Spinal cord (tissue), 10 donors: Measurements from ENCODE around the gene KDM6A. TPM values are rescaled to one million over a fixed set of nuclear protein-coding genes. Genes with fewer than 3 reads are reported as not detected.
"Not testable (repeated sequence)": the region's sequence is repeated elsewhere in the genome, so short reads cannot be mapped to it uniquely, and the experiment has no call there.

Experiments used
- DNase-seq, 6 donors: peaks; one replicate each; pipeline versions ENCODE4 v3.0.0 to v3.0.0-alpha.2; 2013 to 2015; ENCODE audit warnings: low spot score in 6 of 6, low read depth in 4 of 6
- H3K27ac ChIP-seq: one replicate; pipeline ENCODE4 v1.5.1; 2013; ENCODE audit warnings: low read depth, low read length, control low read depth
- H3K27me3 ChIP-seq: one replicate; pipeline ENCODE4 v1.6.1; 2013; ENCODE audit warnings: low read length; ENCODE audit not compliant: control insufficient read depth, insufficient read depth
- H3K36me3 ChIP-seq: one replicate; pipeline ENCODE4 v1.6.1; 2013; ENCODE audit warnings: low read length; ENCODE audit not compliant: control insufficient read depth, insufficient read depth
- H3K4me1 ChIP-seq: one replicate; pipeline ENCODE4 v1.6.1; 2013; ENCODE audit warnings: low read length; ENCODE audit not compliant: control insufficient read depth, insufficient read depth
- H3K4me3 ChIP-seq: one replicate; pipeline ENCODE4 v1.5.1; 2013; ENCODE audit warnings: low read depth, low read length, control low read depth
- H3K9me3 ChIP-seq: one replicate; pipeline ENCODE4 v1.6.1; 2013; ENCODE audit warnings: low read length; ENCODE audit not compliant: control insufficient read depth, insufficient read depth
- WGBS: methylation state at CpG from one replicate; pipeline ENCODE4 v1.1.5; 2013; ENCODE audit warnings: missing lambda C conversion rate; ENCODE audit not compliant: insufficient coverage; 5-methylcytosine and 5-hydroxymethylcytosine counted together
- polyA plus RNA-seq, 2 donors: library from polyadenylated mRNA; unstranded; fragments of 120-200 nt; gene quantifications; one replicate each; pipeline ENCODE4 v1.2.1, GENCODE V29; 2013; ENCODE audit not compliant: insufficient read length in 2 of 2
- total RNA-seq, 2 donors: library from RNA; depleted of rRNA in 1 of 2; stranded (reverse); fragments of 120-200 nt in 1 of 2; fragments of >200 nt in 1 of 2; gene quantifications; one replicate each; pipeline versions ENCODE4 v1.2.3 to v1.2.4, GENCODE V29; 2013 to 2014
- donor health status: healthy.

The KDM6A gene
- total and polyA plus RNA-seq, 4 donors = 17.4 to 62.8 (median 25.4) TPM

DNA sequence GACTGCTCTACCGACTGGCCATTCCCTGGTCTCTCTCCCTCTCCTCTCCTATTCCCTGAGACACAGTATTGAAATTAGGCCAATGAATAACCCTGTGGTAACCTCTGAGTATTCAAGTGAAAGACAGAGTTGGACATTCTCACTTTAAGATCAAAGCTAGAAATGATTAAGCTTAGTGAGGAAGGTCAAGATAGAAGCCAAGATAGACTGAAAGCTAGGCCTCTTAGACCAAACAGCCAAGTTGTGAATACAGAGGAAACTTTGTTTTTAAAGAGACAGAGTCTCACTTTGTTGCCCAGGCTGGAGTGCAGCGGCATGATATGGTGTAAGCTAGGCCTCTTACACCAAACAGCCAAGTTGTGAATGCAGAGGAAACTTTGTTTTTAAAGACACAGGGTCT lies 64.6 kb downstream of the KDM6A start:
- peaks cover 5% of the 10 kb centered on the region for H3K4me1 ChIP-seq
- 50% methylated on average over 1 of the region's 2 CpGs for WGBS
- peak in 2 of 6 donors; percentile 1 to 35 for DNase-seq
- no peak overlapping the region for H3K4me3 ChIP-seq
- no peaks in the 10 kb centered on the region for H3K27me3 ChIP-seq
- H3K9me3 ChIP-seq = no peaks in the 10 kb centered on the region
- H3K36me3 ChIP-seq = no peaks in the 10 kb centered on the region
- no peak overlapping the region for H3K27ac ChIP-seq

DNA sequence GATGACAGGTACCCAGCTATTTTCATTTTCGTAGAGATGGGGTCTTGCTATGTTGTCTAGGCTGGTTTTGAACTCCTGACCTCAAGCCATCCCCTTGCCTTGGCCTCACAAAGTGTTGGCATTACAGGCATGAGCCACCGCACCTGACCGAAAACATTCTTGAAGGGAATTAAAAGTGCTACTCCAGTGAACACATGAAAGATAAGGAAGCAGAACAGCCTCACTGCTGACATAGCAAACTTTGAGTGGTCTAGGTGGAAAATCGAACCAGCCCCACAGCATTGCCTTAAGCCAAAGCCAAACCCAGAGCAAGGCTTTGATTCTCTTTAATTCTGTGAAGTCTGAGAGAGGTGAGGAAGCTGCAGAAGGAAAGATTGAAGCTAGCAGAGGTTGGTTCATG lies 65.1 kb downstream of the KDM6A start:
- Histone ChIP-seq H3K27me3 (no peaks in the 10 kb centered on the region), H3K4me3 (no peak overlapping the region), H3K9me3 (no peaks in the 10 kb centered on the region), H3K27ac (no peak overlapping the region), H3K4me1 (peaks cover 5% of the 10 kb centered on the region), H3K36me3 (no peaks in the 10 kb centered on the region)
- no peak for DNase-seq
- WGBS = 100% methylated on average over 1 of the region's 4 CpGs

DNA sequence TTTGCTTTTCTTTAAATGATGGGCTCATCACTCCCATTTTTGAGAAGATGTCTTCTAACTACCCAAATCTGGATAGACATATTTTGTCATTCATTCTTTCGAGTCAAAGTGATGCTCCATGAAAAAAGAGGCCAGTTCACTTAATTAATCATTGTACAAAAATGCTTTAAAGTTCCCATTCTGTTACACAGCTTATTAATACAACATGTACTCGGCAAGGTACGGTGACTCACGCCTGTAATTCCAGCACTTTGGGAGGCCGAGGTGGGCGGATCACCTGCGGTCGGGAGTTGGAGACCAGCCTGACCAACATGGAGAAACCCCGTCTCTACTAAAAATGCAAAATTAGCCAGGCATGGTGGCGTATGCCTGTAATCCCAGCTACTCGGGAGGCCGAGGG lies 67.6 kb downstream of the KDM6A start:
- DNase-seq, H3K27ac ChIP-seq, H3K4me1 ChIP-seq, H3K9me3 ChIP-seq, H3K27me3 ChIP-seq, H3K4me3 ChIP-seq, H3K36me3 ChIP-seq: not testable (repeated sequence)
- 97% methylated on average over 9 of the region's 12 CpGs for WGBS

DNA sequence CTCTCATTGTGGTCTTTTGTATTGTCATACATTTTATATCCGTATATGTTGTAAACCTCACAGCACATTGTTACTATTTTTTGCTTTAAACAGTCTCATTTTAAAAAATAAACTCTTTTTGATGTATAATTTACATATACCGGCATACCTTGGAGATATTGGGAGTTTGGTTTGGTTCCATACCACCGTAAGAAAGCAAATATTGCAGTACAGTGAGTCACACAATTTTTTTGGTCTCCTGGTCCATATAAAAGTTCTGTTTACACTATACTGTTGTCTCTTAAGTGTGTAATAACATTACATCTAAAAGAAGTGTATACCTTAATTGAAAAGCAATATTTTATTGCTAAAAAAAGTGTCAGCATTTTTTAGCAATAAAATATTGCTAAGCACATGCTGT lies 70.0 kb downstream of the KDM6A start:
- WGBS = no CpG with 5 or more reads among the region's 3 CpGs
- peaks cover 4% of the 10 kb centered on the region for H3K9me3 ChIP-seq
- no peak for DNase-seq

DNA sequence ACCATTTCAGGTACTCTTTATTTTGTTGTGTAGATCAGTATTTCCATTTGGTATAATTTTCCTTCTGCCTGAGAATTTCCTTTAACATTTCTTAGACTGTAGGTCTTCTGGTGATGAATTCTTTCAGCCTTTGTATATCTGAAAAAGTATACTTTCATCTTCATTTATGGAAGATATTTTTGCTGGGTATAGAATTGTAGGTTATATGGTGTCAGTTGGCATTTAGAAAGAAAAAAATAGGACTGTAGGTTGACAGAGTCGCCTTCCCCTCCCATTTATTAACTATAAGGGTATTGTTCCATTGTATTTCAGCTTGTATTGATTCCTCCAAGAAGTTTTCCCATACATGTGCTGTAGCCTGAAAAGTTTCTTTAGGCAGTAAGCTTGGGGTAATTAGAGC lies 71.9 kb downstream of the KDM6A start:
- no CpG with 5 or more reads among the region's 1 CpG for WGBS

More for the DNA sequence above, 70.0 kb downstream of the KDM6A start:
- no peak overlapping the region for H3K4me3 ChIP-seq
- H3K27me3 ChIP-seq = no peaks in the 10 kb centered on the region
- H3K4me1 ChIP-seq = peaks cover 2% of the 10 kb centered on the region
- no peaks in the 10 kb centered on the region for H3K36me3 ChIP-seq
- H3K27ac ChIP-seq = no peak overlapping the region

DNA sequence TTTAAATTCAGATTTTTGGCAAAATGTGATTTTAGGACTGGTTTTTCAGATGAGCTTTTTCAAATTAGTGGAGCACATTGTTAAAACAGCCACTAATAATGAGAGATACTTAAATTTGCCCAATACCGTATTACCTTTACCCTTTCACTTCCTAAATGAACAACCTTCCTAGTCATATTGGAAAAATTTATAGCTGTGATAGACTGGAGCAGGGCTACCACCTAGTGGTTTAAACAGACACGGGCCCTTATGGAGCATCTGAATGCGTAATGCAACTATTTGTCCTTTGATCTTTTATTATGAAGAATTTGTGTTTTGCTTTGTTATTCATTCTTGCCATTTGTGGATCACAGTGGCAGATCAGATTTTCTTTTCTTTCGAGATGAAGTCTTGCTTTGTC lies 72.7 kb downstream of the KDM6A start:
- H3K27ac ChIP-seq = no peak overlapping the region
- DNase-seq = no peak
- H3K4me1 ChIP-seq = no peaks in the 10 kb centered on the region
- WGBS = 82% methylated on average over 3 of the region's 4 CpGs
- no peak overlapping the region for H3K4me3 ChIP-seq
- no peaks in the 10 kb centered on the region for H3K27me3 ChIP-seq
- peaks cover 4% of the 10 kb centered on the region for H3K9me3 ChIP-seq
- H3K36me3 ChIP-seq = no peaks in the 10 kb centered on the region

More for the DNA sequence above, 71.9 kb downstream of the KDM6A start:
- peaks cover 4% of the 10 kb centered on the region for H3K9me3 ChIP-seq
- H3K27ac ChIP-seq = no peak overlapping the region
- H3K4me1 ChIP-seq = no peaks in the 10 kb centered on the region
- no peaks in the 10 kb centered on the region for H3K27me3 ChIP-seq
- DNase-seq = no peak
- H3K36me3 ChIP-seq = no peaks in the 10 kb centered on the region
- H3K4me3 ChIP-seq = no peak overlapping the region

DNA sequence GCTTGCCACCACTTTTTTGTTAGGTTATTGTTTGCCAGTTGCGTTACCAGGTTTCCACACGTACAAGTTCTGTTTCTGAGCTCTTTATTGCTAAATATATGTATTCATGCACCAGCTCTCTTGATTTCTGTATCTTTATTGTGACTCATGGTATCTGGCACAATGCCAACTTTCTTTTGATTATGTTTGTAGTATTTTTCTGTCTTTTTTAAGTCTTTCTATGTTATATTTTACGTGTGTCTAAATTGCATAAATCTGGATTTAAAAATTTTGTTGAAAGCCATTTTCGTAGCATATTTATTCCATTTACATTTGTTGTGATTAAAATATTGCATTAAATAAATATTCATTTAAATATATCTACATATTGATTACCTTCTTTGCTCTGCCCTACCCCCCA lies 73.8 kb downstream of the KDM6A start:
- Histone ChIP-seq H3K27me3 (no peaks in the 10 kb centered on the region), H3K4me3 (no peak overlapping the region), H3K9me3 (peaks cover 4% of the 10 kb centered on the region), H3K27ac (no peak overlapping the region), H3K4me1 (no peaks in the 10 kb centered on the region), H3K36me3 (no peaks in the 10 kb centered on the region)
- WGBS = no CpG with 5 or more reads among the region's 4 CpGs
- DNase-seq = peak in 1 of 6 donors; percentile 5

DNA sequence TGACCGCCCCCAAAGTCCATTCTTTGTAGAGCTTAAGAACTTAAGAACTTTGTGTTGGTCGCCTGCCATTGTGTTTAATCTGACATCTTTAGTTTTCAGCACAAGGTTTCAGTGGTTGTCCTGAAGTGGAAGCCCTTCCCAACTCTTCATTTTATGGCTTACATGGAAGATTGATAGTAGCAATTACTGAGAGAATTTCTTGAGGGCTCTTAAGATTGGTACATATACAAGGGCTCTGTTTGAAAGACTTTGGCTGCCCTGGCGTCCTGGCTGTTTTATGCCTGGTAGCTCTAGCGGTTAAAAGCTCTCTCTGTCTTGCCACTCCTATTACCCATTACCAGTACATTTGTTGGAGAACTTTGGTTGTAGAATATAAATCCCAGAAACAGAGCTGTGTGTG lies 75.0 kb downstream of the KDM6A start:
- Histone ChIP-seq H3K4me3 (no peak overlapping the region), H3K36me3 (no peaks in the 10 kb centered on the region), H3K4me1 (no peaks in the 10 kb centered on the region), H3K27me3 (no peaks in the 10 kb centered on the region), H3K9me3 (peaks cover 4% of the 10 kb centered on the region), H3K27ac (no peak overlapping the region)
- no peak for DNase-seq
- 100% methylated on average over 1 of the region's 4 CpGs for WGBS

DNA sequence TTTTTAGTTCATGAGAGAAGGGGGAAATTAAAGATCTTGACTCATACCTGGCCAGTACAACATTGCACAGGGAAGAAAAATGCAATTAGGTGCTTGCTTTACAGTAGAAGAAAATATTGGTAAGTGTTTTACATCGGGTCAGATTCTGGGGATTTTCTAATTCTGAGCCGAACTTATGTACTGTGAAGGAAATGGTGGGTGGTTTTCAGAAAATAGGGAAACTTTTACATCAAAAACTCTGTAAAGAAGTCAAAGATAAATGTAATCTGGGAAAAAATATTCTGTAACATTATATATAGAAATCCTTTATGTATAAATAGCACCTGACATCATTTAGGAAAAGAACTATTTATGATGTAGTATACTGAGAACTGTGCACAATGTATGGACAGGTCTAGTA lies 75.4 kb downstream of the KDM6A start:
- Histone ChIP-seq H3K4me1 (no peaks in the 10 kb centered on the region), H3K27ac (no peak overlapping the region), H3K27me3 (no peaks in the 10 kb centered on the region), H3K9me3 (peaks cover 4% of the 10 kb centered on the region), H3K36me3 (no peaks in the 10 kb centered on the region), H3K4me3 (no peak overlapping the region)
- no peak for DNase-seq
- WGBS = no CpG with 5 or more reads among the region's 2 CpGs

DNA sequence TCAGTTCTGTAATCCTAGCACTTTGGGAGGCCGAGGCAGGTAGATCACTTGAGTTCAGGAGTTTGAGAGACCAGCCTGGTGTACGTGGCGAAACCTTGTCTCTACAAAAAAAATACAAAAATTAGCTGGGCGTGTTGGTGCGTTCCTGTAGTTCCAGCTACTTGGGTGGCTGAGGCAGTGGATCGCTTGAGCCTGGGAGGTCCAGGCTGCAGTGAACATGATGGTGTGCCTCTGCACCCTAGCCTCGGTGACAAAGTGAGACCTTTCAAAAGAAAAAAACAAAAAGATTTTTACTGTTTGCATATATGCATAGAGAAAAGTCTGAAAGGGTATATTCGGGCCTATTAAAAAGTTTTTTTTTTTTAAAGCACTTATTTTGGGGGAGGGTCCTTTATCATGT lies 76.1 kb downstream of the KDM6A start:
- no peak overlapping the region for H3K27ac ChIP-seq
- no peaks in the 10 kb centered on the region for H3K36me3 ChIP-seq
- WGBS = 85% methylated on average over 5 of the region's 8 CpGs
- H3K9me3 ChIP-seq = peaks cover 4% of the 10 kb centered on the region
- H3K27me3 ChIP-seq = no peaks in the 10 kb centered on the region
- no peak overlapping the region for H3K4me3 ChIP-seq
- peaks cover 4% of the 10 kb centered on the region for H3K4me1 ChIP-seq
- no peak for DNase-seq
